NCI-H1092 treated with DMSO at 0.1 percent for 48 hours (cell line): ENCODE data around the gene S100A5.
A peak's percentile ranks its signal among the peaks of the same experiment; 100 is the strongest.
"Not testable (repeated sequence)": the region's sequence is repeated elsewhere in the genome, so short reads cannot be mapped to it uniquely, and the experiment has no call there.

Experiments
- DNase-seq: peaks from one replicate; lab custom pipeline; 2025; lab: John Stamatoyannopoulos, UW

Gene S100A5

GRCh38 chr1:153533689-153534201 lies 7.0 kb downstream of the S100A5 start:
- no peak for DNase-seq

DNA sequence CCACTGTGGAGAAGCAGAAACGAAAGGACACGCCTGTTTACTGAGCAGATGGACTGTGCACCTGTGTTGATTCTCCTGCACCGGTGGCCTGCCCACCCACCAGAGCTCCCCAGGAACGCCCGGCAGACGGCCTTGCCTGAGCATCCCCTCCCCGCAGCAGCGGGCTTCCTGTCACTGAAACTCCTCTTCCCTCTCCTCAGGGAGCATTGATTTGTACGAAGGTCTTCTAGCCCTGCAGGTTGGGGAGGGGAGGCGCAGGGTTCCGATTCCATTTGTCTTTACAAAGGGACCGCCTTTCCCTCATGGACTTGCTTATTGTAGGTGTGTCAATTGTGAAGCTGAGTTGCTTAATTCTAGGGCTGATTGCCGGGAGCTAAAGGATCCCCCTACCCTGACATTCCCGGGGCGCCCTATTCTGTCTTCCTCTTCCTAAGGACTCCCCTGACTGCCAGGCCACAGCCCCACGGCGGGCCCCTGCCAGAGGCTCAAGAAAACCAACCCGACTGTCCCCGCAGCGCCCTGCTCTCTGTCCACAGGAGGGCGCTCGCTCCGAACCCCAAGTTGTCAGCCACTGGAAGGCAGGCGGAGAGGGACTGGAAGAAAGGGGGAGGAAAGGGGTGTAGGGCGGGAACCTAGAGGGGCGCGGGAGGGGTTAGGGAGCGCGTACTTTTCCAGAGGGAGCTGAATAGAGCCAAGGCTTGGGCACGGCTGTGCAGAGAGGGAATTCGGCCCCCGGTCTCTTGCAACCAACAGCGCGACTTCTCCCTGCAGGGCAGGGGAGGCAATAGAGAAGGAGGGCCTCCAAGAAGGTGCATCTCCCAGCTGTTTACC lies 7.8 kb downstream of the S100A5 start:
- DNase-seq, result peak; percentile 84

DNA sequence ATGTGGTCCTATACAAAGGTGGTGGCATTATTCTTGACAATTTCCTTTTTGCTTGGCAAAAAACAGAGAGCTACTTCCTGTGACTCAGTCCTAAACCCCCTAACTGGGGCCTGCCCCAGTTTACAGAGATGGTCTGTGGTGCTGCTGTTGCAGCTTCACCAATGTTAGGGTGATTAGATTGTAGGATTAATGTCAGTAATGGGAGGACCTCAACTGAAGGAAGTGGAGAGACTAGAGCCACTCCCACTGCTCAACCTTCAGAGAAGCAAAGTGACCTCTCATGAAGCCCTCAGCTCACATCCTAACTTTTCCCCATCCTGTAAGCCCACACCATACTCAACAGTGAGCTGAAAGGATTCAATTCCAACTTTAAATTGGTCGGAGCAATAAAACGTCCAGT lies 8.6 kb downstream of the S100A5 start:
- no peak for DNase-seq

DNA sequence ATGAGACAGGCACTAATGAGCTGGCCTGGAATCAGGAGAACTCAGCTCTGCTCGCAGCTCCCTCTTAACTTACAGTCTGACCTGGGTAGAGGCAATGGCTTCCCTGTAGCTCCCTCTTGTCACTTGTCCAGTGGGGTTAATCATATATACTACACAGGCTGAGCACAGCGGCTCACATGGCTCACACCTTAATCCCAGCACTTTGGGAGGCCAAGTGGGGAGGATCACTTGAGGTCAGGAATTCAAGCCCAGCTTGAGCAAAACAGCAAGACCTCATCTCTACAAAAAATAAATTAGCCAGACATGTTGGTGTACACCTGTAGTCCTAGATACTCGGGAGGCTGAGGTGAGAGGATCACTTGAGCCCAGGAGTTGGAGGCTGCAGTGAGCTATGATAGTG lies 9.1 kb downstream of the S100A5 start:
- no peak for DNase-seq

- no peak for DNase-seq
Observed at GRCh38 chr1:153527683-153528040, 13.1 kb downstream of the S100A5 start.

DNA sequence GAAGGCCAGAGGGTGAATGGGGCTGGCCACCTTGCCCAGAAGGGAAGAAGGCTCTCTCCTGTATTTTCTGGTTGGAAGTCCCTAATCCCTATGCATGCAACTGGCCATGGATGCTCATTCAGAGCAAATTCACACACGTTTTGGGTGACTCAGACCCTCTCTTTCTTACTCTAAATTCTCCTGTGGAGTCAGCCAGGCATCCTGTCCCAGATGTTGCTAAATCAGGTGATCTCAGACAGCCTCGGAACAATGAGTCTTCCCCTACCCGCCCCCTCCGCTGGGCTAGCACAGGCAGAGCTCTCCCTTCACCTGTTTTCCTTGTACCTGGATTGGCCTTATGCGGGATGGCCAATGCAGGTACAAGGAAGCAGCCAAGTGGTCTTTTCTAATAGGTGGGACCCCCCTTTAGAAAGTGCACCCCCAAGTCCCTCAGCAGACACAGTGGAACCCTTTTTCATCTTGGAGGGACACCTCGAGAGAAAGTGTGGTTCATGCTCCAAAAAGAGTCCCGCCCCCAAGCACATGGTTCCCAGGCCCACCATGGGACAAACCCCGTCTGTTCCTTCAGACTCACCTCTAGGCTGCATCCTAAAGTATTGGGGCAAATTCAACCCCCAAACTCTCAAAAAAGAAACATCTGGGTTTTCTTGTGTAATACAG lies 13.6 kb downstream of the S100A5 start:
- no peak for DNase-seq

GRCh38 chr1:153526132-153526543 lies 14.6 kb downstream of the S100A5 start:
- DNase-seq, result no peak

DNA sequence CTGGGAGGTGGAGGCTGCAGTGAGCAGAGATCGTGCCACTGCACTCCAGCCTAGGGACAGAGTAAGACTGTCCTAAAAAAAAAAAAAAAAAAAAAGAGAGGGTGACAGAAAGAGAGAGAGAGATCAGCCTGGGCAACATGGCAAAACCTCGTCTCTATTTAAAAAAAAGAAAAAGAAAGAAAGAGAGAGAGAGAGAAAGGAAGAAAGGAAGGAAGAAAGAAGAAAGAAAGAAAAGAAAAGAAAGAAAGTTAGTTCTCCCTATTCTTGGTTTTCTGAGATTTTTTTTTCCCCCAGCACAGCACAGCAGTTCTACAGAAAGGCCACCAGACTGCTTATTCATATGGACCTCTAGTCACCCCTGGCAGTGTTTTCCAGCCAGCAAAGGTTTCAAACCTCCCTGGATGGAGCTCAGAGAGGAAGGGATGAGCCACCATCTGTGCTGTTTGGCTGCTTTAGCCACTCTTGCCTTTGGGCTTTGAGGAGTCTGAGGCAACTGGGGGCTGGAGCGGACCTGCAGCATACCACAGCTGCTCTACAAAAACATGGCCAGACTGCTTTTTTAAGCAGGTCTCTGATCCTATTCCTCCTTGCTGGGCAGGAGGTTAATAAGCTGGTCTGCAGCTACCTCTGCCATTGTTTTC lies 15.5 kb downstream of the S100A5 start:
- DNase-seq, result no peak

- DNase-seq, result not testable (repeated sequence)
Observed at GRCh38 chr1:153522353-153523048, 18.2 kb downstream of the S100A5 start.

GRCh38 chr1:153521808-153522207 lies 18.9 kb downstream of the S100A5 start:
- not testable (repeated sequence) for DNase-seq

DNA sequence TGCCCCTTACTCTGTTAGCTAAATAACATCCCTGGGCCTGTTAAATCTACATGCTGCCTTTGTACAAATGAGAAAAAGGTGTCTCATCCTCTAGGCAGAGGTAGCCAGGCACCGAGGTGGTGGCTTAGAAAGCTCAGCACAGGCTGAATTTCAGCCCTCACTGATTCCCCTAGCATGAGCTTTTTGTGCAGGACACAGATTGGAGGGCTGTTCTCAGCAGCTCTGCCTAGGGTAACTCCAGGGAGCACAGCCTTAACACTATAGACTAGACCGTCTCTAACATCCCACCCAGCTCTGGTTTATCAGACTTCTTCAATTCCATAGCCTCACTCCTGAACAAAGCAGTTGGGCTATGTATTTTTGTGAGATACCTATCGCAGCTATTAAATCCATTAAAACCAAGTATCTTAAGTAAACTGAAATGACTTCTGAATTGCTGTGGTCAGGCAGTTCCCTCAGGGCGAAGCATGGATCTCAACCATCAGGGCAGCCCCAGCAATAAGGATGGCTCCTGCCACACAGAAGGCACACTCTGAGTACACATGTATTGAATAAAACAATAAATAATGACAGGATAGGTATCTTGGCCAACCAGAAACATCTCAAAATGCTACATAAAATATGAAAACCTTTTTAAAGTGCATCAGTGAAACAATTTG lies 19.8 kb downstream of the S100A5 start:
- no peak for DNase-seq

- DNase-seq, result not testable (repeated sequence)
Observed at GRCh38 chr1:153520137-153520691, 20.5 kb downstream of the S100A5 start.

- DNase-seq, result no peak
Observed at GRCh38 chr1:153519242-153519641, 21.5 kb downstream of the S100A5 start.

- no peak for DNase-seq
Observed at GRCh38 chr1:153515504-153516394, 25.0 kb downstream of the S100A5 start.

DNA sequence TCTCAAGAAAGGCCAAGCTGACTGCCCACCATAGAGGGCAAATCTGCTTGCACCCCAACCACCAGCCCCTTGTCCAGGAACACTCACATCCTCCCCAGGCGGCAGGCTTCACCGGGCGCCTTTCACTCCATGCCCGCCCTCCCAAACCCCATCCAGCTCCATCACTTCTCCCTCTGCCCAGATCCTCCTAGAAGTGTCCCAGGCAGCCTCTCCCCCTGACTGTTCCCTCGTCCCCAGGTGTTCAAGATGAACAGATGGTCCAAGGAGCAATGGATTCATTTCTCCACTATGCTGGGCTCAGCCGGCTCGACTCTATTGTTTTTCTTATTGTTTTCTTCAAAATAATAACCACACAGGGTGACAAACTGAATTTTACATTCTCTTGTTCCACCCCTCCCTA lies 27.1 kb downstream of the S100A5 start:
- DNase-seq, result no peak

DNA sequence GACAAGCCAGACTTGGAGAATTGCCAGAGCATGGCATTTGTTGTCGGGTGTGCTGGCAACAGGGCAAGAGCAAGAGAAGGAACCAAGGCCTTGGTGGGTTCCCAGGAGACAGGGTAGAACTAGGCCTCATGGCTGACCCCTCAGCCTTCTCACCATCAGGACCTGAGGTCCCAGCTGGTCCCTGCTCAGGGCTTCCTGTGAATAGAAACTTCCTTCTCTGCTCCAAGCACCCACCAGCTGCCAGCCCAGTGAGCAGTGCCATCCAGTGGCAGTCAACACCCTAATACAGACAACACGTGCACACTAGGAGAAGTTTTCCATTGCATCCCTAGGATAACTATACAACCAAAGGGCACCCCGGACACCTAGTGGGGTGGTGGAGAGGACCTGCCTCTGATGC lies 27.7 kb downstream of the S100A5 start:
- DNase-seq, result no peak

- DNase-seq, result peak; percentile 84
Observed at GRCh38 chr1:153510984-153511410, 29.7 kb downstream of the S100A5 start.

DNA sequence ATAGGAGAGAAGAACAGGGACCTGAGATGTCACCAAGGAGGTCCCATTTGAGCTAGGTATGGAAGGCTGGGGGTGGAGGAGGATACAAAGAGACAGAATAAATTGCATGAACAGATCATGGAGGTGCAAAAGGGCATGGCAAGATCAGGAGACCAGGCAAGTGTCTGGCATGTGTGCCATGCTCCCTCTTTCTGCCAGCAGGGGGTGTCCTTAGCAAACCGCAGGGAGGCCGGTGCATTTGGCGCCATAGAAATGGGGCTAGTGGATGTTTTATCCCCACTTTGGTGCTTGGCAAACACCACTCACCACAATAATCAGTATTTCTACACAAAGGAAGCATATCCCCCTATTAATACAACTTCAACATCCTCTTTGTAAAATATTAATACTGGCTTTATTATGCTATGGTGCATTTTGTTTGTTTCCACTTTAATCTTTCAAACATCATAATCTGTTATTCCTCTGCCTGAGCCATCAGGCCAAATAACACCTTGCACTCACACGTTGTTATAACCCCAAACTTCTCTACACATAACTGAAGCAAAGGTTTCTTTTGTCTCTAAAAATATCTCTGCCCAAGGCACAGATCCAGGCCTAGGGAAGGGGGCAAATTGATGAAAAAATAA lies 30.9 kb downstream of the S100A5 start:
- DNase-seq, result no peak

DNA sequence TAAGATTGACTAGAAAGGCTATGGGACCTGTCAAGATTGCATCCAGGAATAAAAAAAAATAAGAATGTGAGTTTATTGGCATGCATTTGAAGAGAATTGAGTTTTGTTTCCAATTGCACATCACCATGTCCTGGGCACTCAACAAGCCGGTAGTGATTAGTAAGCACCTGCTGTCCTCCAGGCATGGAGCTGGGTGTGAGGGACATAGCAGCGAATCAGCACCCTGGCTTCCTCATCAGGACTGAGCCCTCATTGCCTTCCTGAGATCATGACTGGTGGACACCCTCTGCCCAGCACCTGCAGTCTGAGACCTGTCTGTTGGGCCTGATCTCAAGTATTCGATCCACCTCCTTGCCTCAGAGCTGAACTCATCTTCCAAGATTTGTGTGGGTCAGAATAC lies 31.7 kb downstream of the S100A5 start:
- no peak for DNase-seq
